Measurements from ENCODE around the gene ATP6V0D1.

Gene ATP6V0D1

GRCh38 chr16:67421030-67421429 lies 59.9 kb downstream of the ATP6V0D1 start:
- Histone ChIP-seq H3K4me1 (ENCODE audit: insufficient read depth, low read length, severe bottlenecking) (peaks cover 13% of the 10 kb centered on the region), H3K36me3 (ENCODE audit: insufficient read depth, low read length) (no peaks in the 10 kb centered on the region), H3K4me3 (ENCODE audit: low read depth, low read length, poor library complexity, severe bottlenecking) (no peak overlapping the region), H3K79me2 (ENCODE audit: insufficient read depth, low read length) (no peaks in the 10 kb centered on the region), H3K9ac (ENCODE audit: low read length) (no peak overlapping the region), H3K27ac (ENCODE audit: low read depth, low read length, poor library complexity, severe bottlenecking) (no peak overlapping the region), H3K9me2 (ENCODE audit: low read depth, low read length) (no peaks in the 10 kb centered on the region), H3K27me3 (ENCODE audit: insufficient read depth, low read length) (peaks cover 18% of the 10 kb centered on the region), H2AFZ (ENCODE audit: low read length) (no peak overlapping the region), H3F3A (ENCODE audit: insufficient read depth, low read length) (no peaks in the 10 kb centered on the region), H3K4me2 (ENCODE audit: low read length) (no peak overlapping the region), H3K9me3 (ENCODE audit: low read length) (no peaks in the 10 kb centered on the region), H4K20me1 (ENCODE audit: insufficient read depth, low read length) (no peaks in the 10 kb centered on the region)
- TF ChIP-seq CTCF (IDR thresholded peaks at IDR 0.05; ENCODE audit: low read length) (no peak), EZH2 (IDR thresholded peaks at IDR 0.05; ENCODE audit: borderline replicate concordance, low read length) (no peak)

GRCh38 chr16:67419931-67420330 lies 61.0 kb downstream of the ATP6V0D1 start:
- no peak overlapping the region for H3K4me3 ChIP-seq (ENCODE audit: low read depth, low read length, poor library complexity, severe bottlenecking)

GRCh38 chr16:67419502-67419901 lies 61.5 kb downstream of the ATP6V0D1 start:
- Histone ChIP-seq H3K27ac (ENCODE audit: low read depth, low read length, poor library complexity, severe bottlenecking) (no peak overlapping the region), H3K9me2 (ENCODE audit: low read depth, low read length) (no peaks in the 10 kb centered on the region), H3K9ac (ENCODE audit: low read length) (no peak overlapping the region), H3K9me3 (ENCODE audit: low read length) (no peaks in the 10 kb centered on the region), H2AFZ (ENCODE audit: low read length) (no peak overlapping the region), H3K4me2 (ENCODE audit: low read length) (no peak overlapping the region), H3K4me1 (ENCODE audit: insufficient read depth, low read length, severe bottlenecking) (peaks cover 10% of the 10 kb centered on the region), H3K27me3 (ENCODE audit: insufficient read depth, low read length) (peaks cover 9% of the 10 kb centered on the region), H3K36me3 (ENCODE audit: insufficient read depth, low read length) (no peaks in the 10 kb centered on the region), H4K20me1 (ENCODE audit: insufficient read depth, low read length) (no peaks in the 10 kb centered on the region), H3K79me2 (ENCODE audit: insufficient read depth, low read length) (no peaks in the 10 kb centered on the region), H3F3A (ENCODE audit: insufficient read depth, low read length) (no peaks in the 10 kb centered on the region), H3K4me3 (ENCODE audit: low read depth, low read length, poor library complexity, severe bottlenecking) (no peak overlapping the region)
- TF ChIP-seq CTCF (IDR thresholded peaks at IDR 0.05; ENCODE audit: low read length) (no peak), EZH2 (IDR thresholded peaks at IDR 0.05; ENCODE audit: borderline replicate concordance, low read length) (no peak)

More at GRCh38 chr16:67419931-67420330, 61.0 kb downstream of the ATP6V0D1 start:
- Histone ChIP-seq H3F3A (ENCODE audit: insufficient read depth, low read length) (no peaks in the 10 kb centered on the region), H3K9ac (ENCODE audit: low read length) (no peak overlapping the region), H3K9me3 (ENCODE audit: low read length) (no peaks in the 10 kb centered on the region), H3K4me1 (ENCODE audit: insufficient read depth, low read length, severe bottlenecking) (peaks cover 12% of the 10 kb centered on the region), H3K79me2 (ENCODE audit: insufficient read depth, low read length) (no peaks in the 10 kb centered on the region), H3K4me2 (ENCODE audit: low read length) (no peak overlapping the region), H3K27ac (ENCODE audit: low read depth, low read length, poor library complexity, severe bottlenecking) (no peak overlapping the region), H3K27me3 (ENCODE audit: insufficient read depth, low read length) (peaks cover 13% of the 10 kb centered on the region), H3K9me2 (ENCODE audit: low read depth, low read length) (no peaks in the 10 kb centered on the region), H3K36me3 (ENCODE audit: insufficient read depth, low read length) (no peaks in the 10 kb centered on the region), H2AFZ (ENCODE audit: low read length) (no peak overlapping the region), H4K20me1 (ENCODE audit: insufficient read depth, low read length) (no peaks in the 10 kb centered on the region)
- TF ChIP-seq CTCF (IDR thresholded peaks at IDR 0.05; ENCODE audit: low read length) (no peak), EZH2 (IDR thresholded peaks at IDR 0.05; ENCODE audit: borderline replicate concordance, low read length) (no peak)
